GM12892 (cell line): ENCODE data around the gene TSPAN12.

Source experiments
- POLR2A ChIP-seq: IDR thresholded peaks from 2 replicates; pipeline ENCODE4 v1.6.1; 2011; ENCODE audit warnings: low read depth, low read length, control low read depth
- POLR2AphosphoS5 ChIP-seq: IDR thresholded peaks from 2 replicates; pipeline ENCODE4 v1.6.1; 2011; ENCODE audit warnings: low read depth, low read length, control low read depth

DNA sequence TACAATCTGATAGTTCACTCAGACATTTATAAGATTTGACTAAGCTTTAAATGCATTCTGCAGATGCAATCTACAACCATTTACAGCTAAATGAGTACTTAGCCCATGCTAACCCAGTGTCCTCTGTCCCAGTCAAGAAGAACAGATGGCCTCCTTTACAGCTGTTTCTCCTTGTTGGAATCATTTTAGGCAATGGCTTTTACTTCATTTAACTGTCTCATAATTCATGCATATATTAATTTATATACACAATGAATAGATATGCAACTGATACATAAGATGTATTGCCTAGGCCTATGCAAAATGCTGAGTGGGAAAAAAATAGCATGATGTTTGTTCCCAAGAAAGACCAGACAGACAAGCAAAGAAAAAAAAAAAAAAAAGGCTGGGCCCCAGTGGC lies 82.2 kb downstream of the TSPAN12 start:
- TF ChIP-seq POLR2AphosphoS5 (no peak), POLR2A (no peak)
